GM19025 (cell line): ENCODE results near the gene CRACDL.
A peak's percentile ranks its signal among the peaks of the same experiment; 100 is the strongest.
"Not testable (repeated sequence)": the region's sequence is repeated elsewhere in the genome, so short reads cannot be mapped to it uniquely, and the experiment has no call there.

Experiments used
- ATAC-seq: cut with Tn5 transposase; IDR thresholded peaks from one replicate; pipeline ENCODE4 v1.9.1; 2021; ENCODE audit warnings: mild to moderate bottlenecking, low read depth, moderate library complexity; ENCODE audit not compliant: unreplicated experiment

CRACDL gene

DNA sequence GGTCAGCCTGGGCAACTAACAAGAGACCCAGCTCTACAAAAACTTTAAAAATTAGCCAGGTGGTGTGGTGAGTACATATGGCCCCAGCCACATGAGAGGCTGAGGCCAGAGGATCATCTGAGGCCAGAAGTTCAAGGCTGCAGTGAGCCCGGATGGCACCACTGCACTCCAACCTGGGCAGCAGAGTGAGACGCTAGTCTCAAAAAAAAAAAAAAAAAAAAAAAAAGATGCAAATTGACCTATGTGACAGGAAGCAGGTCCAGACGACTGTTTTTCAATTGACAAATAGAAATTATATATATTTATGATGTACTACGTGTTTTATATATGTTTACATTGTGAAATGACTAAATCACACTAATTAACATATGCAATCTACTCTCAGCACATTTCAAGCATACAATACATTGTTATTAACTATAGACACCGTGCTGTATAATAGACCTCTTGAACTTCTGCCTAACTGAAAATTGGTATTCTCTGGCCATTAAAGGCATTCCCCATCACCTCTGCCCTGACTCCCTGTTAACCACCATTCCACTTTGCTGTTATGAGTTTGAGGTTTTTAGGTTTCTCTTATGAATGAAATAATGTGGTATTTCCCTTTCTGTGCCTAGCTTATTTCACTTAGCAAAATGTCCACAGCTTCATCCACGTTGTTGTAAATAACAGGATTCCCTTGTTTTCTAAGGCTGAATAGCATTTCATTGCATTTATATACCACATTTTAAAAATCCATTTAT is 172.6 kb downstream of the CRACDL start:
- ATAC-seq: no peak

DNA sequence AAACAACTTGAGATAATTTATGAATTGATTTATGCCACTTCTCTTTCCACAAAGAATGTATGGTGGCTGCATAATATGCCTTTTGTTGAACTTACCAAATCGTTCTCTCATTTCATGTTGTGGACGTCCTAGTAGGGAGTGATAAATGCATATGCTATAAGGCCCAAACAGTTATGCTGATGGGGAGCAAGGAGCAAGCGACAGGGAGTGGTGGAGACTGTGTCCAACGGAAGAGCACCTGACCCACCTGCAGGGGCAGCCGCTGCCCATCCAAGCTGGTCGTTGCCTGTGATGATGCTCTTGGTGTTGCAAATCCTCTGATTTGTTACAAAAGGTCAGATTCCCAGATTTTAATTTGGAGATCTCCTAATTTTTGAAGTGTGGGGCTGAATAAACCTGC is 174.1 kb downstream of the CRACDL start:
- no peak for ATAC-seq

DNA sequence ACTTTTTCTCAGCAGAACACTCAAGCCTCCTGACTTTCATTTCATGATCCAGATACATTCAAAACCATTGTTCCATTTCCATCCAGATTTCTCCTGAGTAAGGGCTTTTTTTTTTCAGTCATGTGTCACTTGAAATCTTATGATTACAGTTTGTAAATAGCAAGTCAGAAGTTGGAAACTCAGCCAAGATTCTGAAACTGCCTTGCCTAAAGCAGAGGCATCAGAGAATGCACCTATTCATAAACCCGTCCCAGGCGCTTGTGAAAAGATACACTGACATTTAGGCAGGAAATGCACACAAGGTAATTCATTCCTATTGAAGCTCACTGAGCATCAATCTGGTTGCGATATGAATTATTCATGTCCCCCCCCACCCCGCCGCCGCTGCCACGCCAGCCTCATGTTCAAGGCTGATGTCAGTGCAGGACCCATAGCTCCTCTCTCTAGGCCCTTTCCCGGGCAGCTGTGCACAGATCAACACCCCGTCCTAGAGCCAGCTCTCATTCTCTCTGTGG is 174.7 kb downstream of the CRACDL start:
- no peak for ATAC-seq

DNA sequence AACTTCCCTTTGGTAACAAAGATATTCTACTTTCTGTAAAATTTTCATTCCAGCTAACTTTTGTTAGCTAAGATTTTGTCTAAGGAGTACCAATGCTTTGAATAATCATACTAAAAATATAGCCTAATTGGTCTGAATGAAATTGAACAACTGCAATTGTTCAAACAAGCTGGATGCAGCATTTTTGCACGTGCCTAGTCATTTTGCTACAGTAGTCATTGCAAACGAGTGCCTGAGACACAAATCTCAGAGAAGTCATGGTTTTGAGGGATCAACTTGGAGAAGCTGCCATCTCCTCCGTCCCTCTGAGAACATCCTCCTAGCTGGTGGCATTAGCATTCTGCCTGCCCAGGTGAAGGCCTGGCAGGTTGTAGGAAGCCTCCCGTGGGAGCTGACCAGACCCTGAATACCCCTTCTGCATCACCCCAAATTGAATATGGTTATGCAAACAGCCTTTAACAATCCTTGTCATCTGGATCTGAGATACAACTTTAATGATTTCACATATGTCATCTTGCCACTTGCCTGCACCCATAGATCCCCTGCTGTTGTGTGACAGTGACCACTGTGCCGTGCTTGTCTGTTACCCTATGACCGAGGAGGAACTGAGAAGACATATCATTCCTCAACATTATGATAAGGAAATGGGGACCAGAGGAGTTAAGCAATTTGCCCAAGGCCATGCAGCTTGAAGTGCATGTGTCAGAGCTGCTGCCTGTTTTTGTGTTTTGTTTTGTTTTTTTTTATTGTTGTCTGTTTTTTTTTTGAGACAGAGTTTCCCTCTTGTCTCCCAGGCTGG is 176.0 kb downstream of the CRACDL start:
- no peak for ATAC-seq

DNA sequence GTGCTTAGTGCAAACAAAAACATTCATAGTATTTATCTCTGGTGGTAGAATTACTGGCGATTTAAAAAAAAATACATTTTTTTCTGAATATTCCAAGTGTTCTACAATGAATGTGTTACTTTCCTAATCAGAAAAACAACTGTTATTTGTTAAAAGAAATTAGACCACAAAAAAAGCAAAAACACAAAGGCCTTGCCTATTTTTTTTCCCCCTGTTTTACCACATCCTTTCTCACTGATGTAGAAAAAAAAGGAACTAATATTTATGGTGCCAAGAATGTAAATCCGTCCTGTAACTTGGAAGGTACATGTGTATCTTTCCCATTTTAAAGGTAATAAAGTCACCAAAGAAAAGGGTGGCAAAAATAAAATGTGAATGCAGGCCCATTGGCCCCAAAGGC is 176.7 kb downstream of the CRACDL start:
- ATAC-seq: no peak

DNA sequence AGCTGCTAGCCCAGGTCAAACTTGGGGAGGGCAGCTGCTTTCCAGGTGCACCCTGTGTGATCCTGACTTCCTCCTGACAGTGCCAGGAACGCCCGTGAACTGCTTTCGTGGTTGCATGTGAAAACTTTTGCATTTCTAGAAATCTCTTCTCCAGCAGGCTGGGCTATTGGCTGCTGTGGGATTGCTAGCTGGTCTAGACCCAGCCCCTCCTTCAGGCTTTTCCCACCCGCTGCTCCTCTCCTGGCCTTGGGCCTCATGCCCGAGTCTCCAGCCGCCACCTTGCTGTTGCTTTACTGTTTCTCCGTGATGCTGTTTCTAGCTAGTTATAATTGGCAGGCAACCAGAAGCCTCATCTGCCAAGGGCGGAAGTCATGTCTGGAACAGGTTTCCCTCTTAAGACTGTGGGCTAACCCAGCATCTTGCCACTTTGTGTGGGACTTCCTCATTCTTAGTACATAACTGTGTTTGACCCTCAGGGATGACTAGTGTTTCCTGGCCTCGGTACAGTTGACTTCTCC is 178.1 kb downstream of the CRACDL start:
- ATAC-seq: peak; percentile 80

DNA sequence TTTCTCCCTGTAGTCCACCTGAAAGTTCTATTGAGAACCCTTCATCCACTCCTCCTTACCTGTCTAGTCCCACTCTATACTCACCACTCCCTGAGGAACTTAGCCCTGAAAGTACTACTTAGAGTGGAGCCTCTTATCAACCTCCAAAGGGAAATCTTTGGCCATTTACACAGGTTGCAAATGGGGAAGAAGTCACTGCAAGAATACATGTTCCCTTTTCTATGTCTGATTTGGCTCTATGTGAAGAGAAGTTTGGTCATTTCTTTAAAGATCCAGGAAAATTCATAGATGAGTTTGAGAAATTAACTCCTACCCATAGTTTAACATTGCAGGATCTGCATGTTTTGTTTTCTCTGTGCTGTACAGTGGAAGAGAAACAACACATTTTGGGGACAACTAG is 182.2 kb downstream of the CRACDL start:
- no peak for ATAC-seq

DNA sequence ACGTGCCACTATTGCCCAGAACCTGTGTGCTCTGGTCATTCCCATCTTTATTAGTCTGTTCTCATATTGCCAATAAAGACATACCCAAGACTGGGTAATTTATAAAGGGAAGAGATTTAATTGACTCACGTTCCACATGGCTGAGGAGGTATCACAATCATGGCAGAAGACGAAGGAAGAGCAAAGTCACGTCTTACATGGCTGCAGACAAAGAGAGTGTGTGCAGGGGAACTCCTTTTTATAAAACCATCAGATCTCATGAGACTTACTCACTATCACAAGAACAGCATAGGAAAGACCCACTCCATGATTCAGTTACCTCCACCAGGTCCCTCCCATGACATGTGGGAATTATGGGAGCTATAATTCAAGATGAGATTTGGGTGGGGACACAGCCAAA is 183.3 kb downstream of the CRACDL start:
- not testable (repeated sequence) for ATAC-seq

DNA sequence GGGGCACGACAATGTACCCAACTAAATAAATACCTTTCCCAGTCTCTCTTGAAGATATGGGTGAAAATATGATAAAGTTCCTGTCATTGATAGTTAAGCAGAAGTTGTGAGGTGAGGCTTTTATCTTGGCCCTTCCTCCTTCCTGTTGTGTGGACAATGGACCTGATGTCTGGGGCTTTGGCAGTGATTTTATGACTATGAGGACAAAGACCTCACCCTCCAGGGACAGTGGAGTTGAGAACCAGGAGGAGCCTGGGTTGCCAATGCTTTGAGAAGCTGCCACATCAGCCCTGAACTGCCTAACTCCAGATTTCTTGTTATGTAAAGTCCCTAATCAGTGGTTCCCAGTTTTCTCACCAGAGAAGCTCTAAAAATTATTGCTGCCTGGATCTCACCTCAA is 184.3 kb downstream of the CRACDL start:
- no peak for ATAC-seq

DNA sequence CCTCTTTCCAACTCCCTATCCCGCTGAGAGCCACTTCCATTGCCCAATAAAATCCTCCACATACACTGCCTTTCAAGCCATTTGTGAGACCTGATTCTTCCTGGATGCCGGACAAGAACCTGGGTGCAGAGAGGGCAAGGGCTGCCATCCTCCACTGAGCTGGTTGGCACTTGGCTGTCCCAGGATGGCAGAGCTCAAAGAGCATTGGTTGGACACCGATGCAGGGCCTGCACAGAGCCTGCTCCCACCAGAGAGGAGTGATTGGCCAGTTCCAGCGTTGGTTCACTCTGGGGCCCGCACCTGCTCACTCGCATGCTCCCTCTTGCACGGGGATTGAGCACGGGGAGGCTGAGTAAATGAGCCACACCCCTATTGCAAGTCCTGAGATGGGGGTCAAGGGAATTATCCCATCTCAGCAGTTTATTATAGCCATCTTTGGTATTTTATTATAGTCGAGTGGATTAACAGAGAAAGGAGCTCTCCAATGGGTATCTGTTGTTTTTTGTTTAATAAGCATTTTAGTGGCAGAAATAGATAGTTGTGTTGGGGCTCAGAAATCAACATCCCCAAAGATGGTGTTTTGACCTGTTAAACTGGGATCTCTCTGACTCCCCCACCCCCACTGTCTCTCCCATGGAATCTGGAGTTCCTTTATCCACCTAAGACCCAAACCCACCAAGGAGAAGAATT is 185.3 kb downstream of the CRACDL start:
- ATAC-seq: no peak

DNA sequence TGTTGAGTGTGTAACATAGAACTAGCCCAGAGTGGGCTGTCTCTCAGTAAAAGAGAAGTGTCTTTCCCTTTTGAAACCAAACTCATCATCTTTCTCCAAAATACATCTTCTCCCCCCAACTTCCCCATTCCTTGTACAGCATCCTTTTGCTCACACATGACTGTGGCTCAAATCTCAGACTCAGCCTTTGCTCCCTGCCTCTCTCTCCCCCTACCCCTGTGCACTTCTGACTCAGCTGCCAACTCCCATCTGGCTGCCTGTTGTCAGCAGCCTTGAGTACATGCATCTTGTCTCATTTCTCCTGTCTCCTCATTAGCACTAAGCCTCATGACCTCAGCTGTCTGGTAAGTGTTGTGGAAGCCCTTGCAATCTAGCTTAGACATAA is 187.0 kb downstream of the CRACDL start:
- no peak for ATAC-seq

DNA sequence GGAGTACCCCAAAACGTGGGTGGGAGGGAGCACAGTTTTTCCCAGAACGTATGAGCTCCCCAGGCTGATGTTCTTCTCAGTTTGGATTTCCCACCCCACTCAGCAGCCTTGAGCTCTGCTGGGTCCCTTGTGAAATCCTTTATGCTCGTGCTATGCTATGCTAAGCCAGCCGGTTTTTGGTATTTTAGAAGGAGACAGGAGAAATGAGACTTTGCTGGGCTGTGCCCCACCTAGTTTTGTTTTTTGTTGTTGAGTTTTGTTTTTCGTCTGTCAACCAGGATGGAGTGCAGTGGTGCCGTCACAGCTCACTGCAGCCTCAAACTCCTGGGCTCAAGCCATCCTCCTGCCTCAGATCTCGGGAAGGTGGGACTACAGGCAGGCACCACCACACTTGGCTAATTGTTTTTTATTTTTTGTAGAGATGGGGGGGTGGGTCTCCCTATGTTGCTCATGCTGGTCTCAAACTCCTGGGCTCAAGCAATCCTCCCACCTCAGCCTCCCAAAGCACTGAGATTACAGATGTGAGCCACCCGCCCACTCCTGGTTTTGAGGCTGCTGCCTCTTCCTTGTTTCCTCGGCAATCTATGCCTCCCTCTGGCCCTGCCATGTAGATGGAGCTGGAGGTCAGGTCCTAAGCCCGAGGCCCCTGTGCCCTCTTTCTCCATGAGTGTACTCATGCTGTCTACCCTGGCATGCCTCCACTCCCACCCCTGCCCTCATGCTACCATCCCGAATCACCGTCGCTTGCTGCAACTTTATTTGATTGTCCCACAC is 187.5 kb downstream of the CRACDL start:
- no peak for ATAC-seq

DNA sequence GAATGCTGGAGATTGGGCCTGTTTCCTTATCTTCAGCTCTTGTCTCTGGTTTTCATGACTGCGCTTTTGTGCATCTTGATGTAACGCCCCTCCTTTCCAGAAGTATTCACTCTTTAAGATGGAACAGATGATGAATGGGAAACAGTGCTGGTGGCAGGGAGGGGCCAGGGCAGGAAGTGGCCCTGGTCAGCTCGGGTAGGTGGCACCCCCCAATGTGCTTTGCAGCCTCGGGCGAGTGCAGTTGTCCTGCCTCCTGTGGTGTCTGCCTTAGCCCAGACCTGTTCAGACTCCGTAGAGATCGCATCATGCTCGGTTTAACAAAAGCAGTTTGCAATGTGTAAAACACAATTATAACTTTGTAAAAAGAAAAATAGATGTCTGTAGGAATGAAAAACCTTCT is 188.1 kb downstream of the CRACDL start:
- ATAC-seq: no peak

DNA sequence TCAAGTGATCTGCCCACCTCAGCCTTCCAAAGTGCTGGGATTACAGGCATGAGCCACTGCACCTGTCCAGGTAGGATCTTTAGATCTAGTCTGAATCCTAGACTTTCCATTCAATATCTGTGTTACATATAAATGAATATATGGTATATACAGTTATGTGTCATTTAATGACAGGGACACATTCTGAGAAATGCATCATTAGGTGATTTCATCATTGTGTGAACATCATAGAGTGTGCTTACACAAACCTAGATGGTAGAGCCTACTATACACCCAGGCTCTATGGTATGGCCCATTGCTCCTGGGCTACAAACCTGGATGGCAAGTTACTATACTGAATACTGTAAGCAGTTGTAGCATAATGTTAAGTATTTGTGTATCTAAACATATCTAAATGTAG is 189.6 kb downstream of the CRACDL start:
- ATAC-seq: no peak

DNA sequence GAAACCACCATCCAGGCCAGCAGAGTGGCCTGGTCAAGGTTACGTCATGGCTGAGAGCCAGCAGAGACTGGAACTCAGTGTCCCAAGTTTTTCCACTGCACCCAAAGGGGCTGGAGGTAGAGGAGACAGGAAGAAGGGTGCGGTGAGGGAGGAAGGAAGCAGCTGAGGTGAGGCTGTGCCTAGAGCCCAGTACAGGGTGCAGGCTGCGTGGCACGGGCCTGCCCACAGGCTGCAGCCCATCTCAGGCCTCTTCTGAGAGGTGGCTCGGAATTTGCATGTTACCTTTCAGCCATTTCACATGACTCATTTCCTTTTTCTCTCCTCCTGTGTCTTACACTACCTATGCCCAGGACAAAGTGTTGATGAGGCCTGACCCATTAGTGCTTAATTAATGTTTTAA is 191.4 kb downstream of the CRACDL start:
- no peak for ATAC-seq
